ENCODE measurements around the gene SH3RF3.

DNA sequence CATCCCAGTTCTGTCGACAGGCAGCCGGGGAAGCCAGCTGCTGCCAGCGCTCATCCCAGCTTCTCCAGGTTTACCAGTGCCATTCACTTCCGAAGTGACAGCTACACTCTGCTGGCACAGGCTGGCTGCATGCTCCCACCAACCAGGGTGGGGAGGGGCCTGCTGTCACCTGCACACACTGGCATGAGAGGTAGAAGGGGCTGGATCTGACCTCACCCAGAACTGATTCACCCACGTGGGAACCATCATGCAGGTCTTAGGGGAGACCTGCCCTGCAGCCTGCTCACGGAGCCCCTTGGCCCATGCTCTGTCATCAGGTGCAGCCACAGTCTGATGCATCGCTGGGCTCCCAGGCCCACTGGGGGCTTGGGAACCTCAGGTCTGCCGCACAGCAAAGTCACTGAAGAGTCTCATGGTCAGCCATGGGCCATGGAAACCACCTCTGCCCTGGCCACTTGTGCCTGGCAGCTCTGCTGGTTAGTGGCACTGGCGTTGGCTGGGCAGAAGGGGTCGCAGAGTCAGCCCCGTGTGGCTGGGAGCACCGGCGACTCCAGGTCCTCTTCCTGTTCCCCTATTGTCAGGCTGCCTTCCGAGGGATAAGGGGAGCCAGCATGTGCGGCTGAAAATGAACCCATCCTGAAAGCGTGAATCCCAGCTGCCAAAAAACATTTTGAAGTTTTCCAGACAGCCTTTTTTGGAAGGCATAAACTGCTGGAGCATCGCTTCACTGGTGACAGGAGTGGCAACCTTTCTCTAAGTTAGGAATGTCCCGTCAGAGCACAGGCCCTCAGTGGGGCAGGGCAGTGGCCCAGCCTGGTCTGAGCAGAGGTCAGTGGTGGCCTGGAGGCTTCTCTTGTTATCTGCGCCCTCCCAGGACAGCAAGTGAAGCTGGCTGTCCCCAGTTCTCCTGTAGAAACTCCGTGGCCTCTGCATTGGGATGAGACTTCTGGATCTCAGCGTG lies 327.0 kb downstream of the SH3RF3 start:
- TF ChIP-seq CTCF (IDR thresholded peaks at IDR 0.05), result no peak
- TF ChIP-seq POLR2A (IDR thresholded peaks at IDR 0.05), result no peak

Measured in adrenal gland (tissue), 5 donors.